Activated CD4-positive, alpha-beta T cell treated with anti-CD3 and anti-CD28 coated beads, Interleukin-2, amount 50 U/mL, for 48 hours (primary cell): Measurements from ENCODE around the gene KRTAP10-1.

Experiments used
- DNase-seq, 2 experiments: peaks; one replicate each; pipeline ENCODE4 v3.0.0-alpha.2; 2020

KRTAP10-1 gene

DNA sequence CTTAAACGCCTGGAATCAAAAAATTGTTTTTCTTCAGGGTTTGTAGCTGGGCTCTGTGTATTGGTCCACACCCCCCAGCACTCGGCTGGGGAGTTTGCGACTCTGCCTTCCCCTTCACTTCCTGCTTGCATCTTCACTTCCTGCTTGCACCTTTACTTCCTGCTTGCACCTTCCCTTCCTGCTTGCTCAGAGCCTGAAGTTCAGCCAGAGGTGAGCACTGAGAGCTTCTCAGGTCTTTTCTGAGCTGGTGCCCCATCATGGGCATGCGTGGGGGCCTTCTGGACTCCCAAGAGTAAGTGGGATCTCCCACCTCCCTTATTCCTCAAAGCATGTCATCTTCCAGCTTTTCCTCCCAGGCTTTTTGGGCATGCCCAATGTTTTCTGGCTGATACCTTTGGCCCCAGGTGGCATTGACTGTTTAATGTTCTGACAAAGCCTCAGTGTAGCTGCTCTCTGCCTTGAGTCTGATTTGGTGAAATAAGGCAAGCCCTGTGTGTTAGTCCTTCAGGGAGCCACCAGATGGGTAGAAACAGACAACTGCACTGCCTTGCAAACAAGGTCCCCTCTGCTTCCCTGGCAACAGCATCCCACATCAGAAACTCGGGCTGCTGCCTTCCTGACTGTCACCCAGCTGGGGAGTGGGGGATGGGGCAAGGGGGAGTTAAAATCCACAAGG lies 7.8 kb upstream of the KRTAP10-1 start:
- peak; percentile 18 to 25 for DNase-seq

DNA sequence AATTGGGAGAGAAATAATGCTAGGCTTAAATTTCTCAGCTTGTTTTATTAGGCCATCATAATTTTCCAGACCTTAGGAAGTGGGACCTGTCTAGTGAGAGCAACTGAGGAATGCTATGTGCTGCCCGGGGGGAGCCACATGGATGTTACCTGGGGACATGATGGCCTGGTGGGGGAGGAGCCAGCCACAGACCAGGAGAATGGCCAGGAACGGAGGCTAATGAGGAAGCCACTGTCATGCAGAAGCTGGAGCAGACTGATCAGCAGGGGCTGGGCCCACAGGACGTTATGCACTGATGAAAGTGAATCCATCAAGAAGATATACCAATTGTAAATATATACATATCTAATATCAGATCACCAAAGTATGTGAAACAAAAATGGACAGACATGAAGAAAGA lies 4.6 kb upstream of the KRTAP10-1 start:
- DNase-seq: no peak

GRCh38 chr21:44542716-44543115 lies 2.7 kb upstream of the KRTAP10-1 start:
- no peak for DNase-seq

DNA sequence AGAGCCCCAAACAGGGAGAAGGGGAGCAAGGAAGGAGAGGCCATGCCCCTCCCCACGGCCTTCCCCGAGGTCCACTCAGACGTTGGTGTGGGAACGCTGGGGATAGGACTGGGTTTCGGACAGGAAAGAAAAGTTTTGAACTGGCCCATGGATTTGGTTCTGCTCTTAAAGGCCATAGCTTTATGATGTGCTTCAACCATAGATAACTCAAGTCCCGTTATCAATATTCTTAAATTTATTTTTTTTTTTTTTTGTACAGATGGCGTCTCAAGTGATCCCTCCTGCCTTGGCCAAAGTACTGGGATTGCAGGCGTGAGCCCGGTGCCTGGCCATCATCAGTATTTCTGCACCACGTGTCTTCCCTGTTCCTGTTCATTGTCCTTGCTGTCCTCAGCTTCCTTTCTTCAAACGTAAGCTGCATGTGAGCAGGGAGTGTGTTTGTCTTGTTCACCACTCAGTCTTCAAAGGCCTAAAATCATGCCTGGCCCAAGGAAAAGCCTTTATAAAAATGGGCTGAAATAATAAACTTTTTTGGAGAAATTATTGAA lies 820 bp upstream of the KRTAP10-1 start:
- no peak for DNase-seq

DNA sequence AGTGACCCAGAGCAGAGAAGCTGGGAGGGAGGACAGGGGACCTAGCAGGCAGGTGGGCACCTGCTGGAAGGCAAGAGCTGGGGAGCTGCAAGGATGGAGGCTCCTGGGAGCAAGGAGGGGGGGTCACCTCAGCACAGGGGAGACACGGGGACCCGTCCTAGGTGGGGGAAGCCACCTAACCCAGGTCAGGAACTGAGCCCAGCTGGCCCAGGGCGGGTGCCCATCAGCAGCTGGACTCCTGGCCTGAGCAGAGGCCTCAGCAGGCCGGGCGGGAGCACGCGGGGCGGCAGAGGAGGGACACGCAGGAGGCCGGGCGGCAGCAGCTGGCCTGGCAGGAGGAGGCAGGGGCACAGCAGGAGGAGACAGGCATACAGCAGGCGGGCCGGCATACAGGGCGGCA lies 949 bp downstream of the KRTAP10-1 start:
- DNase-seq: no peak

DNA sequence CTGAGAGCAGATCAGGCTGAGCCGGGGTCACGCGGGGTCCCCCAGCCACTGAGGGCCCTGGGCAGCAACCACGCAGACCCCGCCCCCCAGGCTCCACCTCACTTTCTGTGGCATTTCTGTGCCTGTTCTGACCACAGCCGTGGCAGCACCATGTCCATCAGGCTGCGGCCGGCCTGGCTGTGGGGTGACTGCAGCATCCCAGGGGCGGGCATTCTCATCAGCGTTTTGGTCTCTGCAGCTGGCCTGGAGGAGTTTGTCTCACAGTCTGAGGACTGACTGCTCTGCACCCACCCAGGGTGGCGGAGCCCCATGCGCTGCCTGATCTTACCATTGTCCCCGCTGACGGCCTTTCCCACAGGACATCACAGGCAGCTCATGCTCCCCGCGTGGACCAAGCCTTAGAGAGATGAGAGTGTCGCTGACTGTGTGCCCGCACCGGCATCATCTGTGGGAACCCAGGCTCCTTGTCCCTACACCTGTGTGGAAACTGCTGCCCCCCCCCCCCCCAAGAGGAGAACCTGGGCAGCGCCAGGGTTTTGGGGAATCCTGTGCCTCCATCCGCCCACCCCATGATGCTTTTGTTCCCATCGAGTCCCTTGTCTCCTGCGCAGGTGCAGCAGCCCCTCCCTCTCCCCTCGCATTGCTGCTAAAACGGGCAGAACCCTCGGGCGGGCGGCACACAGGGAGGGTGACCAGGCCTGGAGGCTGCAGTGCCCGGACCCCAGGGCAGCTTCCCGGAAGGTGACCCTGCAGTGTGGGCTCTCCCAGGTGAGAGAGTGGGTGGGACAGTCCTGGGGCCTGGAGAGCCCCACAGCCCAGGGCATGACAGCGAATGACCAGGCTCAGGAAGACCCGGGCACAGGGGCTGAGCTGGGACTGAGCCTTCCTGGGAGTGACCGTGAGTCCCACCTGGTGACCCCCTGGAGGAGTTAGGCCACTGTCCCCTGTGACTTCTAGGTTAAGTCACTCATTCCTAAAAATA lies 1.8 kb downstream of the KRTAP10-1 start:
- DNase-seq: no peak

DNA sequence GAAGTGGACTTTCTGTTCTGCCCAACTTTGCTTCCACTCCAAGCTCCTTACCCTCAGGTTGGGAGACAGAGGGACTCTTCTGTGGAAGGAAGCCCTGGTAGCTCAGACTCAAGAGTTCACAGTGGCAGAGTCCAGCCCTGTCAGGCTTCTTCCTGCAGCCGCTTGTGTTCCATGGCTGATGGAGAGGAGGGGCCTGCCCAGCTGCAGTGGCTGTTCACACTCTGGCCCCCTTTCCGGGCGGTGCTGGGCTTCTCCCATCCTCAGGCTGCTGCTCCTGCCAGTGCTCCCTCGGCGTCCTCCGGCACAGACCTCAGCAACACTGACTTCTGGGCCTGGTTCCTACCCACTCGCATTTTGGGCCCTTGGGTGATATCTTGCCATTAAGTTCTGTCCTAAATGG lies 4.0 kb downstream of the KRTAP10-1 start:
- DNase-seq: no peak

DNA sequence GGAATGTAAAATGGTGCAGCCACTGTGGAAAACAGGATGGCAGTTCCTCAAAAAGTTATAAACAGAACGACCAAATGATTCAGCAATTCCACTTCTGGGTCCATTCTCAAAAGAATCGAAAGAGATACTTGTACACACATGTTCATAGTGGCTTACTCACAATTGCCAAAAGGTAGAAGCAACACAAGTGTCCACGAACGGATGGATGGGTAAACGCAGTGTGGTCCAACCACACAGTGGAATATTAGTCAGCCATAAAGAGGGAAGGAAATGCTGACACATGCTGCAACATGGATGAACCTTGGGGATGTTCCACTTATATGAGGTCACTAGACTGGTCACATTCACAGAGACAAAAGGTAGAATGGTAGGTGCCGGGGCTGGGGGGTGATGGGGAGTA lies 5.3 kb downstream of the KRTAP10-1 start:
- no peak for DNase-seq

- no peak for DNase-seq
Observed at GRCh38 chr21:44533891-44534627, 5.9 kb downstream of the KRTAP10-1 start.

DNA sequence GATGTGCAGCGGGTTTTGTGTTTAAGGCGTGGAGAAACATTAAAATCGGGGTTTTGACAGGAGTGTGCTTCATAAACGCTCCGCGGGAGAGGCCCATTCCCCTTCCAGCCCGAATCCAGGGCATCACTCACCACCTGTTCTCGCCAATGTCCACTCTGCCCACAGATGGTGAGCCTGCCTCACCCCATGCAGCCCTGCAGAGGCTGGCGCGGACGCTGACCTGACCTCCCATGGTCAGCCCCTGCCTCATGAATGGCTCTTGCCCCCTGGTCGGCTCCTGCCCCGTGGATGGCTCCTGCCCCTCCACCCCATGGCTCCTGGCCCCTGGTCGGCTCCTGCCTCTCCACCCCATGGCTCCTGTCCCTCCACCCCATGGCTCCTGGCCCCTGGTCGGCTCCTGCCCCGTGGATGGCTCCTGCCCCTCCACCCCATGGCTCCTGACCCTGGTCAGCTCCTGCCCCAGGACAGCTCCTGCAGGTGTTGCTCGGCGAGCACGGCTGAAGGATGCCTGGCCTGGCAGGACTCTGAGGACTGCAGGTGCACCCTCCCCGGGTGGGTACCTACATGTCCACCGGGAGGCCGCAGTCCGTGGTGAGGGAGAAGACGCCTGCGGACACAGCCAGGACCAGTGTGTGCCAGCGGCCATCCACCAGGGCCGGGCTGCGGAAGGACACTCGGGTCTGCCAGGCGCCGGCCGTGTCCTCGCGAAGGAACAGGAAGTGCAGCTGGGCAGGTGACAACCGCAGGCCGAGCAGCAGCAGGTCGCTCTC lies 6.7 kb downstream of the KRTAP10-1 start:
- DNase-seq: no peak

GRCh38 chr21:44532712-44533111 lies 7.3 kb downstream of the KRTAP10-1 start:
- DNase-seq: no peak

DNA sequence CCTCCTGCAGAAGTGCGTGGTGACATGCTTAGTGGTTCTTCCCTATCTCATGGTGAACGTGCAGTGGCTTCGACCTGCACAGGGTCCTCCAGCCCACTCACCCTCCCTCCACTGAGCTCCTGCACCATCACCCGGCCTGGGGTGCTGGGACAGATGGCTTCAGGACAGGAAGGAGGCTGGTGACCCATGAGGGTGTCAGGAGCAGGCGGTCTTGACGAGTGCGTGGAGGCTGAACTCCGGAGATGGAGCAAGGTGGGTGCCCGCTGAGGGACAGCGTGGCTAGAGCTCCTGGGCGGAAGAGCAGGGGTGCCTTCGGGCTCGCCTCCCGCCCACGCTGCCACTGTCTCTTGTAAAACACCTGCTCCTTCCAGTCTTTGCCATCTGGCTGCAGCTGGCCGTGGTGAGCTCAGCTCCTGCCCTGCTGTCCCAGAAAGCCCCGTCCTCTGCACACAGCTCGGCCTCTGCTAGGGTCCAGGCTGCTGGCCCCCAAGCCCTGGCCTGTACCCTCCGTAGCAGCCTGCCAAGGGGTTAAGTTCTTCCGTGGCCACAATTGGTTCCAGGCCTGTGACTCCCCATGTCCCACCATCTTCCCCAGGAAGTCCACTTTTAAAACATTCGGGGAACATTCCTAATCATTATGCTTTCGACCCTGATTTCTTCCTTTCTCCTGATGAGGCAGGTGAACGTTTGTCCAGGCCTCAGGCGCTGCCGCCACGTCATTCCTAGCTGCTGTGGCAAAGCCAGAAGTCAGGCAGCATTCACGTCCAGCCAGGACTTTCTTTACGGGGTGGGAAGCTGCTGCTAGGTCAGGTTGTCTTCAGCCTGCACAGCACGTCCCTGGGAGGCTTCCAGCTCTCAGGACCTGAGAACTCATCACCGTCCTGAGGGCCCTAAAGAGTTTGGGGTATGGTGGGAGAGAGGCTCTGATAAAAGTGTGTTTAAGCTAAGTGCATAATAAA lies 8.1 kb downstream of the KRTAP10-1 start:
- no peak for DNase-seq

DNA sequence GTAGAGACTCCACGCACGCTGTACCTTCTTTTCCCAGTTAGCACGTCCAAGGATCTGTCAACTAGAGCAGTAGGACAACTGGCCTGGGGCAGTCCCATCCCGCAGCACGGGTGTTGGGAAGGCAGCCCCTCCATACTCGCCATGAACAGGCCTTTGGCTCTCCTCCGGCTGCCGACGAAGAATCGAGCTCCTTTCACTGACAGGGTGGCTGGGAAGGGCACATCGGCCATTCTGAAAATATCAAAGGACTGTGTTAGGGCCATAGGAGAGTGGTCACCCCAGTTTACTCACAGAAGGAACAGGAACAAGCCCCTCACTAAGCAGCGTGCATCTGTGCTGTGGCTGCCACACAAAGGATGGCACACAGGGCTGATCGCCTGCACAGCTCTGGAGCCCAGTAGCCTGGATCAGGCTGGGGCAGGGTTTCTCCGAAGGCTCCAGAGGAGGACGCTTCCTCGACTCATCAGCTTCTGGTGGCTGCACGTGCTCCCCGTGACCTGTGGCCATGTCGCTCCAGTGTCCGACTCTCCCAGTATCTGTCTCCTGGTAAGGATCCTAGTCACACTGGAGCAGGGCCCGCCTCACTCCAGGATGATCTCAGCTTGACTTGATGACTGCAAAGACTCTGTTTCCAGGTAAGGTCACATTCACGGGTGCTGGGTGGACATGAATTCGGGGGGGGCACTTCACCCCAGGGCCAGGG lies 8.9 kb downstream of the KRTAP10-1 start:
- DNase-seq: no peak

DNA sequence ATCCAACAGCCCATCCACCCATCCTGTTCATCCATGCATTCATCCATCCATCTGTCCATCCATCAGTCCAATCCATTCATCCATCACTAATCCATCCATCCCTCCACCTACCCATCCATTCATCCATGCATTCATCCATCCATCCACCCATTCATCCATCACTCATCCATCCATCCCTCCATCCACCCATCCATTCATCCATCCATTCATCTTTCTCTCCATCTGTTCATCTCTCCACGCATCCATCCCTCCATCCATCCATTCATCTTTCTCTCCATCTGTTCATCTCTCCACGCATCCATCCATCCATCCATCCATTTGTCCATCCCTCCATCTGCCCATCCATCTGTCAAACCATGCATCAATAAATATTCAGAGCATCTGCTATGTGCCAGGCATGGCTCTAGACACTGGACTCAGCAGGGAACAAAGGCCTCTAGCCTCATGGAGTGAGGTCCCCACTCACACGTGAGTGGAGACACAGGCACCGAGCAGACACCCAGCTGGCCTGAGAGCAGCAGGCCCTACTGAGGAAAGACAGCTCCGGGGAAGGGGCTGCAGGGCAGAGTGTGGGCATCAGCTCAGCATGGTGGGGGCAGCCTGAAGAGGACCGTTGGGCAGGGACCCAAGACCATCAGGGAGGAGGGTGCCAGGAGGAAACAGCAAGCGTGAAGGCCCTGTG lies 9.6 kb downstream of the KRTAP10-1 start:
- DNase-seq: no peak

- no peak for DNase-seq
Observed at GRCh38 chr21:44529503-44530125, 10.4 kb downstream of the KRTAP10-1 start.

DNA sequence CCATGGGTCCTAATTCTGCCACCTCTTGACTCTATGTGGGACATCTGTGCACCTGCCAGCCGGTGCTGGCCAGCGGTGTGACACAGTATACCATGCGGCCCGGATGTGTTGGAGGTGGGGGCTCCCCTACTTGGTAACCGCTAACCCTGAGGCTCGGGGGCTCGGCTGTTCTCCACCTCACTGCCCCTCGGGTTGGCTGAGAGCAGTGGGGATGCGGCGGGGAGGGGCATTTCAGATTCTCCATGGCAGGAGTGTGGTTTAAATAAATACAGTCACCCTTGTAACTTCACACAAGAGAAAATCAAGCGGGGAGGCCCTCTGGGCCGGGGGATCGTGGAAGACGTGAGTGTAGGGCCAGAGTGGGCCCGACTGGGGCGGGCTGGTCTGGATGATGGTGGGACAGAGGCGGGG lies 11.0 kb downstream of the KRTAP10-1 start:
- no peak for DNase-seq

DNA sequence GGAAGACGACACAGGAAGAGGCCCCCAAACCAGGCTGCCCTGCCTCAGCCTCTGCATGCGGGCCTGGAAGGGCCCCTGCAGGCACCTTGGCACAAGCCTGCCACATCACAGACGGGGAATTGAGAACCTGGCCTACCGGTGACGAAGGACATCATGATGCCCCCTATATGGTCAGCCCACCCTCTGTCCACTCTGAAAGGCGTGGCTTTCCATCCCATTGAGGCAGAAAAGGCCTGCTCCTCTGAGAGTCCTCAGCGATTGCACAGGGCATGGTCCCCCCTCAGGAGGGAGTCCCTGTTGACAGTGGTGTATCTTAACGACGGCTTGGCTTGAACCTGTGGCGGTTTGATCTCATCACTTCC lies 11.4 kb downstream of the KRTAP10-1 start:
- no peak for DNase-seq

DNA sequence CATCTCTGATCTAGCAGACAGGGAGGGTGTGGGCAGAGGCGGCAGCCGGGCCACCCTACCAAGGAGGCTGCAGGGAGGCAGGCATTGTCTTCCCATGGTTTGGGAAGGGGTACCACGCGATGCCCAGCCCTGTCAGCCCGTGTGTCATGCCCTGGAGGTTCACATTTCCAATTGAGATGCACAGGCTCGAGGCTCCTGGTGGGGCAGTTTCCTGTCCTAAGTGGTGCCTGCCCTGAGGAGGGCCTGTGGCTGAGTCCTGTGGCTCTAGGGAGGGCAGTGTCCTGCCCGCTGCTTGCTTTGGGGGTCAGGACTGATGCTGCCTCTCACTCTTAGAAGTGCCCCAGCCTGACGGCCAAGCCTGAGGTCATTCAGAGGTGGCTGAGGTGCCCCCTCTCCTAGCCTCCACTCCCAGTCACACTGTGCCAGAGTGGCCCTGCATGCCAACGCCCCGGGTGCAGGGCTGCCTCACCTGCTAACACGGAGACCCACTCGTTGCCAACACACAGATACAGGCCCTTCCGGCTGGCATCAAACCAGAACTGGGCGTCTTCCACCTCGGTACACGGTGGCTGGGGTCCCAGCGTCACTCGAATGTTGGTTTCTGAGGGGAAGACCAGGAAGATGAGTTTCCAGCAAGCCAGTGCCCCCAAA lies 11.9 kb downstream of the KRTAP10-1 start:
- no peak for DNase-seq
